Measurements from ENCODE around the gene MARCHF5.

MARCHF5 gene

GRCh38 chr10:92356041-92356440 lies 65.1 kb downstream of the MARCHF5 start:
- H3K4me3 ChIP-seq (ENCODE audit: low read length): no peak overlapping the region
- no peaks in the 10 kb centered on the region for H3K27me3 ChIP-seq (ENCODE audit: low read depth, low read length)
- H3K36me3 ChIP-seq (replicated peaks; ENCODE audit: low read depth, low read length): no peaks in the 10 kb centered on the region
- H3K9ac ChIP-seq (ENCODE audit: low read length): no peak overlapping the region
- no peak overlapping the region for H3K4me2 ChIP-seq (ENCODE audit: low read length)
- H3K79me2 ChIP-seq (ENCODE audit: low read length): no peaks in the 10 kb centered on the region
- H3K4me1 ChIP-seq (ENCODE audit: low read length): no peaks in the 10 kb centered on the region
- H3K27ac ChIP-seq (ENCODE audit: low read length): no peak overlapping the region
- no peaks in the 10 kb centered on the region for H3K9me3 ChIP-seq (ENCODE audit: insufficient read depth, low read length)
- no peaks in the 10 kb centered on the region for H4K20me1 ChIP-seq (ENCODE audit: insufficient read depth, low read length)
- TF ChIP-seq CTCF (IDR thresholded peaks at IDR 0.05; ENCODE audit: low read depth, low read length) (no peak), EZH2phosphoT487 (IDR thresholded peaks at IDR 0.05; ENCODE audit: low read depth) (no peak)
- no peak overlapping the region for H2AFZ ChIP-seq (ENCODE audit: low read depth, low read length)

DNA sequence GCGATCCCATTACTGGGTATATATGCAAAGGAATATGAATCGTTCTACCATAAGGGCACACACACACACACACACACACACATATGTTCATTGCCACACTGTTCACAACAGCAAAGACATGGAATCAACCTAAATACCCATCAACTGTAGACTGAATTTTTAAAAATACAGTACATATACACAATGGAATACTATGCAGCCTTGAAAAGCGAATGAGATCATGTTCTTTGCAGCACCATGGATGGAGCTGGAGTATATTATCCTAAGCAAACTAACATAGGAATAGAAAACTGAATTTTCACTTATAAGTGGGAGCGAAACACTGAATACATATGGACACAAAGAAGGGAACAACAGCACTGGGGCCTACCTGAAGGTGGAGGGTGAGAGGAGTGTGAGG lies 72.5 kb downstream of the MARCHF5 start:
- Histone ChIP-seq H3K36me3 (replicated peaks; ENCODE audit: low read depth, low read length) (no peaks in the 10 kb centered on the region), H3K9ac (ENCODE audit: low read length) (no peak overlapping the region), H3K79me2 (ENCODE audit: low read length) (no peaks in the 10 kb centered on the region), H3K27ac (ENCODE audit: low read length) (no peak overlapping the region), H3K27me3 (ENCODE audit: low read depth, low read length) (no peaks in the 10 kb centered on the region), H3K4me2 (ENCODE audit: low read length) (no peak overlapping the region), H2AFZ (ENCODE audit: low read depth, low read length) (no peak overlapping the region), H3K9me3 (ENCODE audit: insufficient read depth, low read length) (no peaks in the 10 kb centered on the region), H3K4me1 (ENCODE audit: low read length) (no peaks in the 10 kb centered on the region), H3K4me3 (ENCODE audit: low read length) (no peak overlapping the region), H4K20me1 (ENCODE audit: insufficient read depth, low read length) (no peaks in the 10 kb centered on the region)
- TF ChIP-seq EZH2phosphoT487 (IDR thresholded peaks at IDR 0.05; ENCODE audit: low read depth): no peak

DNA sequence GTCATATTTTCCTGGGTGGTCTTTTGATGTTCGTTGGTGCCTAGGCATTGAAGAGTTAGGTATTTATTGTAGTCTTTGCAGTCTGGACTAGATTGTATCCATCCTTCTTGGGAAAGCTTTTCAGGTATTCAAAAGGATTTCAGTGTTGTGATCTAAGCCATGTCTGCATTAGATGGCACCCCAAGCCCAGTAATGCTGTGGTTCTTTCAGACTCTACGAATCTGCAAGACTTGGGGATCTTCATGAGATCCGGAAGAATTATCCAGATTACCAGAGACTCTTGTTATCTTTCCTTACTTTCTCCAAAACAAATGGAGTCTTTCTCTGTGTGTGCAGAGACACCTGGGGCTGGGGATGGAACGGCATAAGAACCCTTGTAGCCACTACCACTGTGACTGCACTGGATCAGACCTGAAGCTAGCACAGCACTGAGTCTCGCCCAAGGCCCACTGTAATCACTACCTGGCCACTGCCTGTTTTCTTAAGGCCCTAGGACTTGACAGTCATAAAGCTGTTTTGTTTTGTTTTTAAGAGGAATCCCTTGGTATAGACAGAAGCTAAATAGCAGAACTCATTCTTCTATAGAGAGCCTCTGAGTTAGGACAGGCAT lies 75.5 kb downstream of the MARCHF5 start:
- Histone ChIP-seq H3K27me3 (ENCODE audit: low read depth, low read length) (no peaks in the 10 kb centered on the region), H3K4me1 (ENCODE audit: low read length) (no peaks in the 10 kb centered on the region), H3K9me3 (ENCODE audit: insufficient read depth, low read length) (no peaks in the 10 kb centered on the region), H3K4me2 (ENCODE audit: low read length) (no peak overlapping the region), H3K36me3 (replicated peaks; ENCODE audit: low read depth, low read length) (no peaks in the 10 kb centered on the region), H3K4me3 (ENCODE audit: low read length) (no peak overlapping the region), H4K20me1 (ENCODE audit: insufficient read depth, low read length) (no peaks in the 10 kb centered on the region), H3K27ac (ENCODE audit: low read length) (no peak overlapping the region), H3K9ac (ENCODE audit: low read length) (no peak overlapping the region), H2AFZ (ENCODE audit: low read depth, low read length) (no peak overlapping the region), H3K79me2 (ENCODE audit: low read length) (no peaks in the 10 kb centered on the region)
- TF ChIP-seq CTCF (IDR thresholded peaks at IDR 0.05; ENCODE audit: low read depth, low read length) (no peak), EZH2phosphoT487 (IDR thresholded peaks at IDR 0.05; ENCODE audit: low read depth) (no peak)

- H3K9ac ChIP-seq (ENCODE audit: low read length): no peak overlapping the region
- no peaks in the 10 kb centered on the region for H3K4me1 ChIP-seq (ENCODE audit: low read length)
- H3K27ac ChIP-seq (ENCODE audit: low read length): no peak overlapping the region
- TF ChIP-seq CTCF (IDR thresholded peaks at IDR 0.05; ENCODE audit: low read depth, low read length) (no peak), EZH2phosphoT487 (IDR thresholded peaks at IDR 0.05; ENCODE audit: low read depth) (no peak)
- H3K27me3 ChIP-seq (ENCODE audit: low read depth, low read length): no peaks in the 10 kb centered on the region
- H3K4me2 ChIP-seq (ENCODE audit: low read length): no peak overlapping the region
- no peaks in the 10 kb centered on the region for H3K9me3 ChIP-seq (ENCODE audit: insufficient read depth, low read length)
- H3K79me2 ChIP-seq (ENCODE audit: low read length): no peaks in the 10 kb centered on the region
- no peaks in the 10 kb centered on the region for H3K36me3 ChIP-seq (replicated peaks; ENCODE audit: low read depth, low read length)
- no peak overlapping the region for H2AFZ ChIP-seq (ENCODE audit: low read depth, low read length)
- H3K4me3 ChIP-seq (ENCODE audit: low read length): no peak overlapping the region
- no peaks in the 10 kb centered on the region for H4K20me1 ChIP-seq (ENCODE audit: insufficient read depth, low read length)
Measured at GRCh38 chr10:92377962-92378361, 87.0 kb downstream of the MARCHF5 start.

All from OCI-LY3 (cell line).